IPS-20b (cell line): ENCODE measurements around the gene SPATA33.

Experiments
- H3K27ac ChIP-seq: one replicate; pipeline ENCODE4 v1.5.1; 2013; ENCODE audit warnings: low read length
- H3K27me3 ChIP-seq: 2 replicates; pipeline ENCODE4 v1.6.1; 2013; ENCODE audit warnings: mild to moderate bottlenecking, low read length, inconsistent platforms; ENCODE audit not compliant: insufficient read depth
- H3K36me3 ChIP-seq: 2 replicates; pipeline ENCODE4 v1.6.1; 2013; ENCODE audit warnings: low read depth, mild to moderate bottlenecking, inconsistent platforms, low read length, moderate library complexity; ENCODE audit not compliant: insufficient read depth
- H3K4me1 ChIP-seq: 2 replicates; pipeline ENCODE4 v1.6.1; 2013; ENCODE audit warnings: mild to moderate bottlenecking, control low read depth, inconsistent platforms, low read length, moderate library complexity; ENCODE audit not compliant: insufficient read depth
- H3K4me3 ChIP-seq: 2 replicates; pipeline ENCODE4 v1.5.1; 2013; ENCODE audit warnings: mild to moderate bottlenecking, low read length, inconsistent platforms
- H3K9ac ChIP-seq: 2 replicates; pipeline ENCODE4 v1.6.1; 2013; ENCODE audit warnings: low read depth, mild to moderate bottlenecking, inconsistent platforms, low read length, moderate library complexity
- H3K9me3 ChIP-seq: 2 replicates; pipeline ENCODE4 v1.6.1; 2013; ENCODE audit warnings: mild to moderate bottlenecking, low read depth, low read length, inconsistent platforms; ENCODE audit not compliant: insufficient read depth

Gene SPATA33

GRCh38 chr16:89708481-89708931 is 50.9 kb downstream of the SPATA33 start:
- Histone ChIP-seq H3K27ac (no peak overlapping the region), H3K36me3 (0 out of 2 replicates have a peak, but pooled peaks cover 2% of the 10 kb centered on the region), H3K27me3 (peaks cover 26% of the 10 kb centered on the region), H3K4me1 (peaks cover 7% of the 10 kb centered on the region), H3K4me3 (no peak overlapping the region), H3K9me3 (no peaks in the 10 kb centered on the region), H3K9ac (no peak overlapping the region)

DNA sequence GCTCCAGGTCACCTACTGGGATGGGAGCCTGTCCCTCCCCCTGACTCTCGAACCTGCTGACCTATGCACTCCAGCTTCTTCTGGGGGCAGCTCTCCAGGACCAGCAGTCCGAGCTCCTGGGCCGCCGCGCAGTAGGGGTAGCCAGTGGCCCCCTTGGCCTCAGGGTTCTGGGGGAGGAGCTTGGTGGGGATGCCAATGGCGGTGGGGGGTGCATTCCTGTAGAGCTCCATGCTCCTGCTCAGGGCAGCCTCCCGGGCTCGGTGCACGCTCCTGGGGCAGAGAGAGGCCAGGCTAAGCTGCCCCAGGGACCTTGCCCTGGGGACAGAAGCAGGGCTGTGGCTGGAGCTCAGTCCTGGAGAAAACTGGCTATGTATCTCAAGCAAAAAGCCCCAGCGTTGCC is 51.5 kb downstream of the SPATA33 start:
- Histone ChIP-seq H3K4me3 (no peak overlapping the region), H3K9me3 (no peaks in the 10 kb centered on the region), H3K9ac (no peak overlapping the region), H3K27ac (no peak overlapping the region), H3K4me1 (peaks cover 7% of the 10 kb centered on the region), H3K27me3 (peaks cover 20% of the 10 kb centered on the region; the same call in 1 of the 2 replicates), H3K36me3 (peaks cover 5% of the 10 kb centered on the region; the same call in 1 of the 2 replicates)

DNA sequence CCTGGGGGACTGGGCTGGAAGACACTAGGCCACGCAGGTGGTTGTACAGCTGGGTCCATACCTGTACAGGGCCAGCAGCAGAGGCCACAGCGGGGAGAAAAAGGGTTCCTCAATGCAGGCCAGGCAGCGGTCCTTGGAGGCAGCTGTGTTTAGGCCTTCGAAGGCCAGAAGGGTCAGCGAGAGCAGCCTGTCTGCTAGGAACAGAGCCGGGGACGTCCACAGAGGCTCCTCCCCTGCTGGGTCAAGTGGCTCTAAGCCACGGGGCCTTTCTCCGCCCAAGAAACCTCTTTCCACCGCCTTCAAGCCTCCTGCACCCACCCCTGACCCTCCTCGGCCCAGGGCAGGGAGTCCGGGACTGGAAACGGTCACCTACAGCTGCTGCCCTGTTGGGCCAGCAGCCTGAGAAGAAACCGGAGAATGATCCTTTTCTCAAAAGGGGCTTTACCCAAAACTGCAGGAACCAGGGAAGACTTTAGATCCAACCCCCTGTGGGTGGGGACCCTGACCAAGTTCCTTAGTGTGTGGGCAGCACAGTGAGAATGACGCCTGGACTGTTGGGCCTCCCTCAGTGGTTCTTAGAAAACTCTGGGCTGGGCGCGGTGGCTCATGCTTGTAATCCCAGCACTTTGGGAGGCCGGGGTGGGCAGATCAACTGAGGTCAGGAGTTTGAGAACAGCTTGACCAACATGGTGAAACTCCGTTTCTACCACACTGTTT is 52.2 kb downstream of the SPATA33 start:
- Histone ChIP-seq H3K36me3 (peaks cover 12% of the 10 kb centered on the region; the same call in 1 of the 2 replicates), H3K4me1 (peaks cover 7% of the 10 kb centered on the region), H3K9me3 (no peaks in the 10 kb centered on the region), H3K27ac (no peak overlapping the region), H3K27me3 (peaks cover 20% of the 10 kb centered on the region; the same call in 1 of the 2 replicates), H3K4me3 (no peak overlapping the region), H3K9ac (no peak overlapping the region)

- no peak overlapping the region for H3K27ac ChIP-seq
- peaks cover 15% of the 10 kb centered on the region; the same call in 1 of the 2 replicates for H3K27me3 ChIP-seq
- peaks cover 12% of the 10 kb centered on the region; the same call in 1 of the 2 replicates for H3K36me3 ChIP-seq
- H3K4me1 ChIP-seq, result peaks cover 7% of the 10 kb centered on the region
- no peaks in the 10 kb centered on the region for H3K9me3 ChIP-seq
- no peak overlapping the region for H3K4me3 ChIP-seq
- H3K9ac ChIP-seq, result no peak overlapping the region
Measured at GRCh38 chr16:89710709-89711564, 53.3 kb downstream of the SPATA33 start.

DNA sequence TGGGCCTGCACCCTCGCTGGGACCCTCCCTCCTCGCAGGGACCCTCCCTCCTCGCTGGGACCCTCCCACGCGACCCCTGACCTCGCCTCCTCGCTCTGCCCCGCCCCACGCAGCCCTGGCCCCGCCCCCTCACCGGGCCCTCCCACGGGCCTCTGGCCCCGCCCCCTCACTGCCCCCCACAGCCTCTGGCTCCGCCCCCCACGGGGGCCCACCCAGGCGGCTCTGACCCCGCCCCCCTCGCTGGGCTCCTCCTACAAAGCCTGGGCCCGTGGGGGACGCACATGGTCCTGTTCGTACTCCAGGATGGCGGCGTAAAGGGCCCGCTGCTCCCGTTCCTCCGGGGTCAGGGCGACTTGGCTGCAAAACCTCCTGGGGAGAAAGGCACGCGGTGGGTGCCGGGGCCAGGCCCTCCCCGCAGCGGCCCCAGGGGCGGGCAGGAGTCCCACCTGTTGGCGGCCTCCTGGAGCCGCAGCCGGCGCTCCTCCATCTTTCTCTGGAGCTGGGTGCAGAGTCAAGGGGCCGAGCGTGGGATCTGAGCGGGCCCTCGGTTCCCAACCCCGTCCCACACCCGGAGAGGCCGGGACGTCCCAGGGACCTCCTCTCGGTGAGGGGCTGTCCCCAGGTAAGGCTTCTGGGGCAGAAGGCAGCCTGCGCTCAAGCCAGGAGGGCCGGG is 54.1 kb downstream of the SPATA33 start:
- Histone ChIP-seq H3K27me3 (peaks cover 16% of the 10 kb centered on the region; the same call in 1 of the 2 replicates), H3K4me1 (peaks cover 7% of the 10 kb centered on the region; the same call in 1 of the 2 replicates), H3K36me3 (peaks cover 12% of the 10 kb centered on the region; the same call in 1 of the 2 replicates), H3K4me3 (peak overlapping the region; percentile 82), H3K9me3 (no peaks in the 10 kb centered on the region), H3K27ac (no peak overlapping the region), H3K9ac (peak overlapping the region; percentile 90; the same call in 1 of the 2 replicates)

DNA sequence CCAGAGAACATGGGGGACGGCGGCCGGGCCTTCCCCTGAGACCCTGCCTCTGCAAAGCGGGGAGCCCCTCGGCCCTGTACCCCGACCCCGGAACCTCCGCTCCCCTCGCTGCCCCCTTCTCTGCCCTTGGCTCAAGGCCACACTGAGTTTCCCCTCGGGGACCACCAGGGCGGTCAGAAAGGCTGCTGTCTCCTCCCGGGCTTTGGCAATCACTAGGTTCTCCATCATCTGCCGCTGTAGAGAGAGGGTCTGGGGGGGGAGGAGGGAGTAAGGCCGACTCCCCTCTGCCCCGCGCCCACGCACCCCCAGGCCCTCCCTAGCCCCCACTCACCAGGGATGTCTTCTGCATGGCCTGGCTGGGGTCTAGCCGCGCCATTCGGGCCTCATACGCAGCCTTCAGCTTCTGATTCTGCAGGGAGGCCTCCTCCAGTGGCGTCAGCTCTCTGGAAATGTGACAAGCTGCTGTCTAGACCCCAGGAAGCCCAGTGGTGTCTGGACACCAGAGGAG is 54.7 kb downstream of the SPATA33 start:
- Histone ChIP-seq H3K36me3 (peaks cover 12% of the 10 kb centered on the region; the same call in 1 of the 2 replicates), H3K4me3 (peak overlapping the region; percentile 82), H3K27me3 (peaks cover 19% of the 10 kb centered on the region; the same call in 1 of the 2 replicates), H3K4me1 (peaks cover 7% of the 10 kb centered on the region; the same call in 1 of the 2 replicates), H3K27ac (no peak overlapping the region), H3K9me3 (no peaks in the 10 kb centered on the region), H3K9ac (peak overlapping the region; percentile 90; the same call in 1 of the 2 replicates)

- H3K9me3 ChIP-seq, result no peaks in the 10 kb centered on the region
Measured at GRCh38 chr16:89716493-89716892, 58.9 kb downstream of the SPATA33 start.

GRCh38 chr16:89716916-89717687 is 59.5 kb downstream of the SPATA33 start:
- Histone ChIP-seq H3K9me3 (no peaks in the 10 kb centered on the region), H3K27me3 (peaks cover 46% of the 10 kb centered on the region), H3K27ac (no peak overlapping the region), H3K4me1 (no peaks in the 10 kb centered on the region; the same call in none of the 2 replicates), H3K36me3 (peaks cover 12% of the 10 kb centered on the region; the same call in 1 of the 2 replicates), H3K9ac (no peak overlapping the region), H3K4me3 (no peak overlapping the region)

More at GRCh38 chr16:89716493-89716892, 58.9 kb downstream of the SPATA33 start:
- H3K4me3 ChIP-seq, result no peak overlapping the region
- peaks cover 42% of the 10 kb centered on the region for H3K27me3 ChIP-seq
- H3K36me3 ChIP-seq, result peaks cover 12% of the 10 kb centered on the region; the same call in 1 of the 2 replicates
- H3K4me1 ChIP-seq, result no peaks in the 10 kb centered on the region; the same call in 1 of the 2 replicates
- no peak overlapping the region for H3K9ac ChIP-seq
- H3K27ac ChIP-seq, result no peak overlapping the region

- Histone ChIP-seq H3K36me3 (peaks cover 12% of the 10 kb centered on the region; the same call in 1 of the 2 replicates), H3K27me3 (peaks cover 54% of the 10 kb centered on the region), H3K4me1 (no peaks in the 10 kb centered on the region; the same call in none of the 2 replicates), H3K9me3 (no peaks in the 10 kb centered on the region), H3K27ac (no peak overlapping the region), H3K4me3 (no peak overlapping the region), H3K9ac (no peak overlapping the region)
Measured at GRCh38 chr16:89717688-89718505, 60.3 kb downstream of the SPATA33 start.
